ENCODE data around the gene DGCR2.

DNA sequence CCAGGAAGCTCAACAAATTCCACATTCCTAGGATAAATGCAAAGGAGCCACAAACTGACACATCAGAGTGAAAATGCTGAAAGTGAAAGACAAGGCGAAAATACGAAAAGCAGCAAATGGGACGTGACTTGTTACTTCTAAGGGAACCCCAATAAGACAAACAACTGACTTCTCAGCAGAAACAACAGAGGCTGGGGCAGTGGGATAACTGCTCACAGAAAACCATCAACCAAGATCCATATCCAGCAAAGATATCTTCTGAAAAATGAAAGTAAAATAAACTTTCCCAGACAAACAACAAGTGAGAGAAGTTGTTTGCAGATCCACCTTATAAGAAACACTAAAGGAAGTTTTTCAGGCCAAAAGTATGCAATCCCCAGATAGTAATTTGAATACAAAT, 72.1 kb downstream of the DGCR2 start:
- TF ChIP-seq, protein P1, sequence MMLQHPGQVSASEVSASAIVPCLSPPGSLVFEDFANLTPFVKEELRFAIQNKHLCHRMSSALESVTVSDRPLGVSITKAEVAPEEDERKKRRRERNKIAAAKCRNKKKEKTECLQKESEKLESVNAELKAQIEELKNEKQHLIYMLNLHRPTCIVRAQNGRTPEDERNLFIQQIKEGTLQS (IDR thresholded peaks at IDR 0.05) = no peak
- TF ChIP-seq YY1 (IDR thresholded peaks at IDR 0.05; ENCODE audit: extremely low read depth, insufficient replicate concordance, low read depth, low read length) (no peak), POLR2AphosphoS5 (IDR thresholded peaks at IDR 0.05; ENCODE audit: low read depth, low read length) (no peak), EGR1 (IDR thresholded peaks at IDR 0.05; ENCODE audit: low read depth) (no peak), EZH2phosphoT487 (IDR thresholded peaks at IDR 0.05; ENCODE audit: borderline replicate concordance) (no peak)
- TF ChIP-seq, protein P2, sequence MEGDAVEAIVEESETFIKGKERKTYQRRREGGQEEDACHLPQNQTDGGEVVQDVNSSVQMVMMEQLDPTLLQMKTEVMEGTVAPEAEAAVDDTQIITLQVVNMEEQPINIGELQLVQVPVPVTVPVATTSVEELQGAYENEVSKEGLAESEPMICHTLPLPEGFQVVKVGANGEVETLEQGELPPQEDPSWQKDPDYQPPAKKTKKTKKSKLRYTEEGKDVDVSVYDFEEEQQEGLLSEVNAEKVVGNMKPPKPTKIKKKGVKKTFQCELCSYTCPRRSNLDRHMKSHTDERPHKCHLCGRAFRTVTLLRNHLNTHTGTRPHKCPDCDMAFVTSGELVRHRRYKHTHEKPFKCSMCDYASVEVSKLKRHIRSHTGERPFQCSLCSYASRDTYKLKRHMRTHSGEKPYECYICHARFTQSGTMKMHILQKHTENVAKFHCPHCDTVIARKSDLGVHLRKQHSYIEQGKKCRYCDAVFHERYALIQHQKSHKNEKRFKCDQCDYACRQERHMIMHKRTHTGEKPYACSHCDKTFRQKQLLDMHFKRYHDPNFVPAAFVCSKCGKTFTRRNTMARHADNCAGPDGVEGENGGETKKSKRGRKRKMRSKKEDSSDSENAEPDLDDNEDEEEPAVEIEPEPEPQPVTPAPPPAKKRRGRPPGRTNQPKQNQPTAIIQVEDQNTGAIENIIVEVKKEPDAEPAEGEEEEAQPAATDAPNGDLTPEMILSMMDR (IDR thresholded peaks at IDR 0.05 in 2 of 3, conservative IDR thresholded peaks at IDR 0.05 in 1 of 3; ENCODE audit: borderline replicate concordance in 1 of 3, insufficient read depth in 1 of 3, low read depth in 2 of 3, low read length in 2 of 3) = no peak
